Panc1 (cell line): ENCODE measurements around the gene DST. TPM values are rescaled to one million over a fixed set of nuclear protein-coding genes. Genes with fewer than 3 reads are reported as not detected.

ENCODE experiments used
- ATAC-seq: fragments of 200-7000 bp; cut with Tn5 transposase; 2 replicates; pipeline ENCODE4 v1.9.1; 2020; ENCODE audit warnings: mild to moderate bottlenecking, moderate library complexity
- BruUV-seq: library from RNA; stranded (reverse); fragments of 400-500 nt; replicated peaks from 2 replicates; lab custom pipeline; 2021; lab: Mats Ljungman, UMichigan
- CTCF ChIA-PET: fragments of 300-600 bp; sonication (Branson Sonifier 250); formaldehyde crosslinking; loops from one replicate; lab custom pipeline; 2022; ENCODE audit warnings: antibody characterized with exemption; lab: Charles Lee
- POLR2A ChIA-PET: fragments of 300-600 bp; sonication (Branson Sonifier 250); formaldehyde crosslinking; loops from one replicate; lab custom pipeline; 2022; ENCODE audit warnings: antibody characterized with exemption; lab: Charles Lee
- DNase-seq: peaks from one replicate; pipeline ENCODE4 v3.0.0-alpha.2; 2010; ENCODE audit warnings: low read depth, low spot score
- H3K27ac ChIP-seq: 2 replicates; pipeline ENCODE4 v1.5.1; 2011; ENCODE audit warnings: mild to moderate bottlenecking, low read length, inconsistent platforms
- H3K27me3 ChIP-seq: fragments of 200-500 bp; sonication (Bioruptor generic); 2 replicates; pipeline ENCODE4 v1.6.0; 2014; ENCODE audit warnings: low read length, inconsistent platforms; ENCODE audit not compliant: control insufficient read depth, insufficient read depth
- H3K36me3 ChIP-seq: fragments of 200-500 bp; sonication (Bioruptor generic); 2 replicates; pipeline ENCODE4 v1.5.1; 2014; ENCODE audit warnings: inconsistent platforms, mild to moderate bottlenecking, low read length, moderate library complexity; ENCODE audit not compliant: control insufficient read depth, insufficient read depth
- H3K4me1 ChIP-seq: 2 replicates; pipeline ENCODE4 v1.5.1; 2011; ENCODE audit warnings: inconsistent platforms, mild to moderate bottlenecking, low read length, moderate library complexity; ENCODE audit not compliant: control insufficient read depth, insufficient read depth
- H3K4me3 ChIP-seq, 2 experiments: 2 replicates each; pipeline ENCODE4 v1.5.1; 2011 to 2012; ENCODE audit warnings: low read depth in 2 of 2, low read length in 2 of 2, mild to moderate bottlenecking in 2 of 2, inconsistent platforms in 1 of 2, moderate library complexity in 1 of 2
- H3K9me3 ChIP-seq: fragments of 200-500 bp; sonication (Bioruptor generic); 2 replicates; pipeline ENCODE4 v1.5.1; 2014; ENCODE audit warnings: low read depth, mild to moderate bottlenecking, inconsistent platforms, low read length, moderate library complexity; ENCODE audit not compliant: control insufficient read depth, insufficient read depth
- CTCF ChIP-seq: fragments of 450-650 bp; IDR thresholded peaks from 2 replicates; pipeline ENCODE4 v1.5.1; 2017; ENCODE audit warnings: mild to moderate bottlenecking
- POLR2AphosphoS5 ChIP-seq: IDR thresholded peaks from 2 replicates; pipeline ENCODE4 v1.6.1; 2012; ENCODE audit warnings: mild to moderate bottlenecking, low read depth, low read length, moderate library complexity
- REST ChIP-seq, 2 experiments: IDR thresholded peaks; 2 replicates each; pipeline ENCODE4 v1.6.1; 2011 to 2012; ENCODE audit warnings: low read depth in 2 of 2, control low read depth in 1 of 2, low read length in 1 of 2, mild to moderate bottlenecking in 1 of 2, moderate library complexity in 1 of 2; ENCODE audit not compliant: insufficient read depth in 1 of 2
- SIN3A ChIP-seq: IDR thresholded peaks from 2 replicates; pipeline ENCODE4 v1.6.1; 2012; ENCODE audit warnings: low read depth, mild to moderate bottlenecking, low read length, moderate library complexity, borderline replicate concordance; ENCODE audit not compliant: insufficient read depth
- TCF7L2 ChIP-seq: IDR thresholded peaks from 2 replicates; pipeline ENCODE4 v1.6.1; 2011; ENCODE audit warnings: mild to moderate bottlenecking, low read depth, low read length, inconsistent platforms
- in situ Hi-C: cut with HindIII; loops from 2 replicates; pipeline ENCODE4 v1.10.0; 2016; ENCODE audit warnings: low sequenced_read_pairs, low pct_unique_long_range_greater_than_20kb
- intact Hi-C: fragments of 100-400 bp; cut with micrococcal nuclease; formaldehyde crosslinking; loops from one replicate; pipeline ENCODE4 v1.10.0; 2022; ENCODE audit not compliant: unreplicated experiment
- total RNA-seq: library from RNA; stranded (reverse); gene quantifications from one replicate; pipeline ENCODE4 v1.2.1, GENCODE V29; 2021; ENCODE audit not compliant: unreplicated experiment

The DST gene
- total RNA-seq, 1 experiment from 2014 or later = 230 TPM

DNA sequence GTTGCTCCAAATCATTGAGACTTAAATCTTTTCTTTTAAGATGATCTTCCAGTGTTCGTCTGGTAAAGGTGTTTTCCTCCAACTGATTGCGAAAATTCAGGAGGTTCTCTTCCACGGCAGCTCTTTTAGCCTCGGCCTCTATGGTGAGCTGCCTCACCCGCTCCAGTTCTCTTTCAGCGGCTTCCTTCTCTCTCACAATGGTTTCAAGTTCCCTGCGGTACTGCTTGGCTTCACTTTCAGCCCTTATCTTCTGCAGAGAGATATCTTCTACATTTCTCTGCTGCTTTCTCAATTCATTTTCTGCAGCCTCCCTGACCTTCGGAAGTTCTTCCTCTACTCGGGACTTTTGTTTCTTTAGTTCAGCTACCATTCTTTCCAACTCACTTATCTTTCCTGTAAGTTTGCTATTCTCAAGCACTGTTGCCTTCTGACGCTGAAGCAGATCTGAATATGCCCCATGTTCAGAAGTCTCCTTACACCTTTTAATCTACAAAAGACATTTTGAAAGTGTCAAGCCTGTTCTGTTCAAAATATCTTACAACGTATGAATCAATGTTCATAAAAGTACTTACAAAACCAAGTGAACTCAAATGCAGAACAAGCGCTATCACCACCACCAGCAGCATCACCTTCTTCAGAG is 22.3 kb downstream of the DST start:
- BruUV-seq = no TSS peak
- Histone ChIP-seq H3K27ac (no peak overlapping the region), H3K9me3 (no peaks in the 10 kb centered on the region), H3K4me1 (no peaks in the 10 kb centered on the region), H3K27me3 (no peaks in the 10 kb centered on the region), H3K4me3 (no peak overlapping the region), H3K36me3 (peaks cover 86% of the 10 kb centered on the region)
- POLR2A ChIA-PET = no interaction called here
- CTCF ChIA-PET = no interaction called here
- TF ChIP-seq CTCF (no peak), SIN3A (no peak), REST (IDR thresholded peaks at IDR 0.05; ENCODE audit: insufficient read depth in 1 of 2, low read depth in 2 of 2, low read length in 1 of 2) (no peak), POLR2AphosphoS5 (no peak), TCF7L2 (no peak)
- DNase-seq = no peak
- in situ Hi-C loops = no loop called here
- intact Hi-C loops = no loop called here
- no peak for ATAC-seq

GRCh38 chr6:56618050-56618449 is 24.6 kb downstream of the DST start:
- H3K9me3 ChIP-seq = no peaks in the 10 kb centered on the region
- BruUV-seq = no TSS peak
- DNase-seq = no peak
- H3K27ac ChIP-seq = no peak overlapping the region
- TF ChIP-seq CTCF = peak; percentile 48
- no peak for TF ChIP-seq POLR2AphosphoS5
- H3K4me1 ChIP-seq = no peaks in the 10 kb centered on the region
- no peak overlapping the region for H3K4me3 ChIP-seq
- ATAC-seq = no peak
- POLR2A ChIA-PET = no interaction called here
- CTCF ChIA-PET = no interaction called here
- in situ Hi-C loops = no loop called here
- intact Hi-C loops = no loop called here
- peaks cover 72% of the 10 kb centered on the region for H3K36me3 ChIP-seq
- no peaks in the 10 kb centered on the region for H3K27me3 ChIP-seq
